ENCODE measurements around the gene GINS3.

The GINS3 gene

DNA sequence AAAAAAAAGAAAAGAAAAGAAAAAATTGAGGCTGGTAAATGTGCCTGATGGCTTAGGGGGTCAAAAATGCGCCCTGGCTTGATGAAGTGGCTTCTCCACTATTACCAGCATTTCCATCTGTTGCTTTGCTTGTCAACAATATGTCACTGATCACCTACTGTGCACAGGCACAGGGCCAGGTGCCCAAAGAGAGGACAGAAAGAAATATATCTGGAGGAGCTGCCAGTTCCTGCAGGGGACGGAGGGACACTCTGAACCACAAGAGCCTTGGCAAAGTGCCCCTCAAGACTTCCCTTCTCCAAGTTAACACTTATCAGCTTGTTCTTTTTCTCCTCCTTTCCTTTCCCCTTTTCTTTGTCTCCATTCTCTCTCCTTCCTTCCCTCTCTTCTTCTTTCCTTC is 34.7 kb downstream of the GINS3 start:
- Histone ChIP-seq H3K14ac (ENCODE audit: low read length) (no peak overlapping the region), H3K36me3 (replicated peaks in 1 of 2; ENCODE audit: control insufficient read depth in 2 of 2, insufficient read depth in 2 of 2, low read length in 2 of 2) (no peaks in the 10 kb centered on the region), H3K23ac (ENCODE audit: low read depth, low read length, poor library complexity) (no peak overlapping the region), H3K79me1 (ENCODE audit: low read depth, low read length) (no peaks in the 10 kb centered on the region), H2AFZ (ENCODE audit: low read length) (no peak overlapping the region), H3K4ac (ENCODE audit: low read length) (no peak overlapping the region), H2BK12ac (ENCODE audit: low read length) (no peak overlapping the region), H2BK120ac (ENCODE audit: low read depth, low read length) (no peak overlapping the region), H3K18ac (ENCODE audit: low read length) (no peak overlapping the region), H3K4me1 (ENCODE audit: control insufficient read depth in 2 of 2, insufficient read depth in 1 of 2, low read depth in 1 of 2, low read length in 2 of 2) (peaks cover 0 to 3% of the 10 kb centered on the region in 2 donors), H2BK5ac (ENCODE audit: low read length) (no peak overlapping the region), H2BK15ac (ENCODE audit: low read length) (no peak overlapping the region), H3K4me3 (ENCODE audit: low read length in 2 of 2) (no peak overlapping the region), H4K8ac (ENCODE audit: low read depth, low read length) (no peak overlapping the region), H2AK5ac (ENCODE audit: low read depth, low read length) (no peak overlapping the region), H4K91ac (ENCODE audit: low read depth, low read length, poor library complexity) (no peak overlapping the region), H3K27me3 (ENCODE audit: control insufficient read depth in 3 of 3, insufficient read depth in 3 of 3, low read depth in 1 of 3, low read length in 3 of 3) (peaks cover 0 to 44% (median 0%) of the 10 kb centered on the region in 3 experiments), H3K27ac (replicated peaks; ENCODE audit: low read length) (no peak overlapping the region), H3K9me3 (replicated peaks in 1 of 2; ENCODE audit: control insufficient read depth in 2 of 2, insufficient read depth in 1 of 2, low read depth in 1 of 2, low read length in 2 of 2) (no peaks in the 10 kb centered on the region), H3K4me2 (ENCODE audit: insufficient read depth, low read length, poor library complexity, severe bottlenecking) (no peak overlapping the region), H3K9ac (ENCODE audit: low read depth, low read length, poor library complexity) (no peak overlapping the region)
- no CpG with 5 or more reads among the region's 2 CpGs for WGBS, 2 donors (ENCODE audit: extremely low coverage in 2 of 2, insufficient read length in 2 of 2, insufficient replicate concordance in 1 of 2)
- no peak for DNase-seq (ENCODE audit: low spot score)

DNA sequence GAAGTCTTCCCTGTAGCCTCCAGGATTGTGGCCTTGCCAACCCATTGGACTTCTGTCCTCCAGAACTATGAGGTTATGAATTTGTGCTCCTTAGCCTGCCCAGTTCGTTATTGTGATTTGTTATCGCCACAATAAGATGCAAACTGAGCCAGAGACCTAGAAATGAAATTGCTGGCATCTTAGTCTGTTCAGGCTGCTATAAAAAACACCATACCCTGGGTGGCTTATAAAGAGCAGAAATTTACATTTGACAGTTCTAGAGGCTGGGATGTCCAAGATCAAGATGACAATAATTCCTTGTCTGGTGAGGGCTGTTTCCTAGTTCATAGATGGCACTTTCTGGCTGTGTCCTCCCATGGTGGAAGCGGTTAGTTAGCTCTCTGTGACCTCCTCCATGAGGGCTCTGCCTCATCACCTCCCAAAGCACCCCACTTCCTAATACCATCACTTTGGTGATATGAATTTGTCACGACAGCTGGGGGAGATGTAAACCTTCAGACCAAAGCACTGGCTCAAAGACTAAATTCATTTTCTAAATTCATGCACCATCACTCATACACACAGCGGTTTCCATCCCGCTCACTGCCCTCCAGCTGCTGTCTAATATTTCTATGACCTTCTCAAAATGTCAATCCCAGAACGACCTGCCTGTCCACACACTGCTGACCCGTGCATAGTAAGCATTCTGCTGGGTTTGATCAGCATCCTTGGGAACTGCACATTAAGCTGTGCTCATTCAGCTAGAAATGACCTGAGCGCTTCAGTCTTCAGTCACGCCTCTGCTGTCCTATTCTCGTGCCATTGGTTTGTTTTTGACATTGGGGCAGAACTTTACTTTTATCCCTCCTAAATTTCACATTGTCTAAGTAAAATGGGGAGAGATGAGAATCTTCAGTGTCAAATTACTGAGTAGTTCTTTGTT is 36.6 kb downstream of the GINS3 start:
- H3K9ac ChIP-seq (ENCODE audit: low read depth, low read length, poor library complexity), result no peak overlapping the region
- peak overlapping the region; percentile 23 for H3K18ac ChIP-seq (ENCODE audit: low read length)
- peak overlapping the region; percentile 9 for H4K91ac ChIP-seq (ENCODE audit: low read depth, low read length, poor library complexity)
- no peaks in the 10 kb centered on the region for H3K9me3 ChIP-seq (replicated peaks in 1 of 2; ENCODE audit: control insufficient read depth in 2 of 2, insufficient read depth in 1 of 2, low read depth in 1 of 2, low read length in 2 of 2)
- H3K4ac ChIP-seq (ENCODE audit: low read length), result no peak overlapping the region
- no peak overlapping the region for H2BK5ac ChIP-seq (ENCODE audit: low read length)
- no peak overlapping the region for H3K4me3 ChIP-seq (ENCODE audit: low read length in 2 of 2)
- no peak overlapping the region for H3K23ac ChIP-seq (ENCODE audit: low read depth, low read length, poor library complexity)
- H2BK120ac ChIP-seq (ENCODE audit: low read depth, low read length), result no peak overlapping the region
- H3K27me3 ChIP-seq (ENCODE audit: control insufficient read depth in 3 of 3, insufficient read depth in 3 of 3, low read depth in 1 of 3, low read length in 3 of 3), result peaks cover 0 to 50% (median 0%) of the 10 kb centered on the region in 3 experiments
- H2AFZ ChIP-seq (ENCODE audit: low read length), result no peak overlapping the region
- H3K4me1 ChIP-seq (ENCODE audit: control insufficient read depth in 2 of 2, insufficient read depth in 1 of 2, low read depth in 1 of 2, low read length in 2 of 2), result peaks cover 0 to 3% of the 10 kb centered on the region in 2 donors
- DNase-seq (ENCODE audit: low spot score), result no peak
- H2AK5ac ChIP-seq (ENCODE audit: low read depth, low read length), result no peak overlapping the region
- H3K14ac ChIP-seq (ENCODE audit: low read length), result no peak overlapping the region
- H2BK12ac ChIP-seq (ENCODE audit: low read length), result no peak overlapping the region
- no peak overlapping the region for H4K8ac ChIP-seq (ENCODE audit: low read depth, low read length)
- H2BK15ac ChIP-seq (ENCODE audit: low read length), result no peak overlapping the region
- no CpG with 5 or more reads among the region's 11 CpGs for WGBS, 2 donors (ENCODE audit: extremely low coverage in 2 of 2, insufficient read length in 2 of 2, insufficient replicate concordance in 1 of 2)
- H3K4me2 ChIP-seq (ENCODE audit: insufficient read depth, low read length, poor library complexity, severe bottlenecking), result no peak overlapping the region
- no peak overlapping the region for H3K27ac ChIP-seq (replicated peaks; ENCODE audit: low read length)
- H3K36me3 ChIP-seq (replicated peaks in 1 of 2; ENCODE audit: control insufficient read depth in 2 of 2, insufficient read depth in 2 of 2, low read length in 2 of 2), result no peaks in the 10 kb centered on the region
- no peaks in the 10 kb centered on the region for H3K79me1 ChIP-seq (ENCODE audit: low read depth, low read length)

DNA sequence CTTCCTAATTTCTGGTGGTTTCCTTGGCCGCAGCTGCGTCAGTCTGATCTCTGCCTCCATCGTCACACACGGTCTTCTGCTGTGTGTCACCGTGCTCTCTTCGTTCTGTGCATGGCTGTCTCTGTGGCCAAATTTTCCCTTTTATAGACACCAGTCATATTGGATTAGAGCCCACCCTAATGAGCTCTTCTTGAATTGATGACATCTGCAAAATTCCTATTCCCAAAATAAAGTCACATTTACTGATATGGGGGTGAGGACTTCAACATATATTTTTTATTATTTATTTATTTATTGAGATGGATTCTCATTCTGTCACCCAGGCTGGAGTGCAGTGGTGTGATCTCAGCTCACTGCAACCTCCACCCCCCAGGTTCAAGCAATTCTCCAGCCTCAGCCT is 38.4 kb downstream of the GINS3 start:
- H2AK5ac ChIP-seq (ENCODE audit: low read depth, low read length), result no peak overlapping the region
- no peaks in the 10 kb centered on the region for H3K79me1 ChIP-seq (ENCODE audit: low read depth, low read length)
- H3K4me2 ChIP-seq (ENCODE audit: insufficient read depth, low read length, poor library complexity, severe bottlenecking), result no peak overlapping the region
- H3K9me3 ChIP-seq (replicated peaks in 1 of 2; ENCODE audit: control insufficient read depth in 2 of 2, insufficient read depth in 1 of 2, low read depth in 1 of 2, low read length in 2 of 2), result no peaks in the 10 kb centered on the region
- H2BK120ac ChIP-seq (ENCODE audit: low read depth, low read length), result no peak overlapping the region
- H3K27me3 ChIP-seq (ENCODE audit: control insufficient read depth in 3 of 3, insufficient read depth in 3 of 3, low read depth in 1 of 3, low read length in 3 of 3), result peaks cover 0 to 45% (median 0%) of the 10 kb centered on the region in 3 experiments
- no peak overlapping the region for H2BK5ac ChIP-seq (ENCODE audit: low read length)
- peak overlapping the region; percentile 69 for H3K18ac ChIP-seq (ENCODE audit: low read length)
- no peak overlapping the region for H3K23ac ChIP-seq (ENCODE audit: low read depth, low read length, poor library complexity)
- no peak for DNase-seq (ENCODE audit: low spot score)
- no peak overlapping the region for H3K9ac ChIP-seq (ENCODE audit: low read depth, low read length, poor library complexity)
- no peak overlapping the region for H4K8ac ChIP-seq (ENCODE audit: low read depth, low read length)
- H3K4me3 ChIP-seq (ENCODE audit: low read length in 2 of 2), result no peak overlapping the region
- no peak overlapping the region for H3K4ac ChIP-seq (ENCODE audit: low read length)
- no peak overlapping the region for H2BK12ac ChIP-seq (ENCODE audit: low read length)
- H2AFZ ChIP-seq (ENCODE audit: low read length), result no peak overlapping the region
- no peak overlapping the region for H3K14ac ChIP-seq (ENCODE audit: low read length)
- no peak overlapping the region for H3K27ac ChIP-seq (replicated peaks; ENCODE audit: low read length)
- H2BK15ac ChIP-seq (ENCODE audit: low read length), result no peak overlapping the region
- no CpG with 5 or more reads among the region's 6 CpGs for WGBS, 2 donors (ENCODE audit: extremely low coverage in 2 of 2, insufficient read length in 2 of 2, insufficient replicate concordance in 1 of 2)
- H3K36me3 ChIP-seq (replicated peaks in 1 of 2; ENCODE audit: control insufficient read depth in 2 of 2, insufficient read depth in 2 of 2, low read length in 2 of 2), result no peaks in the 10 kb centered on the region
- H3K4me1 ChIP-seq (ENCODE audit: control insufficient read depth in 2 of 2, insufficient read depth in 1 of 2, low read depth in 1 of 2, low read length in 2 of 2), result peaks cover 0 to 3% of the 10 kb centered on the region in 2 donors
- H4K91ac ChIP-seq (ENCODE audit: low read depth, low read length, poor library complexity), result no peak overlapping the region

GRCh38 chr16:58433569-58433951 is 41.3 kb downstream of the GINS3 start:
- no CpG with 5 or more reads among the region's 4 CpGs for WGBS, 2 donors (ENCODE audit: extremely low coverage in 2 of 2, insufficient read length in 2 of 2, insufficient replicate concordance in 1 of 2)
- Histone ChIP-seq H3K4ac (ENCODE audit: low read length) (no peak overlapping the region), H3K23ac (ENCODE audit: low read depth, low read length, poor library complexity) (no peak overlapping the region), H2AFZ (ENCODE audit: low read length) (no peak overlapping the region), H2BK120ac (ENCODE audit: low read depth, low read length) (no peak overlapping the region), H3K4me2 (ENCODE audit: insufficient read depth, low read length, poor library complexity, severe bottlenecking) (no peak overlapping the region), H3K27ac (replicated peaks; ENCODE audit: low read length) (no peak overlapping the region), H3K9me3 (replicated peaks in 1 of 2; ENCODE audit: control insufficient read depth in 2 of 2, insufficient read depth in 1 of 2, low read depth in 1 of 2, low read length in 2 of 2) (peaks cover 0 to 2% of the 10 kb centered on the region in 2 donors), H4K8ac (ENCODE audit: low read depth, low read length) (no peak overlapping the region), H3K18ac (ENCODE audit: low read length) (no peak overlapping the region), H2BK12ac (ENCODE audit: low read length) (no peak overlapping the region), H2AK5ac (ENCODE audit: low read depth, low read length) (no peak overlapping the region), H3K79me1 (ENCODE audit: low read depth, low read length) (no peaks in the 10 kb centered on the region), H2BK5ac (ENCODE audit: low read length) (no peak overlapping the region), H3K27me3 (ENCODE audit: control insufficient read depth in 3 of 3, insufficient read depth in 3 of 3, low read depth in 1 of 3, low read length in 3 of 3) (peaks cover 0 to 25% (median 0%) of the 10 kb centered on the region in 3 experiments), H4K91ac (ENCODE audit: low read depth, low read length, poor library complexity) (no peak overlapping the region), H2BK15ac (ENCODE audit: low read length) (no peak overlapping the region), H3K14ac (ENCODE audit: low read length) (no peak overlapping the region), H3K4me3 (ENCODE audit: low read length in 2 of 2) (no peak overlapping the region), H3K36me3 (replicated peaks in 1 of 2; ENCODE audit: control insufficient read depth in 2 of 2, insufficient read depth in 2 of 2, low read length in 2 of 2) (no peaks in the 10 kb centered on the region), H3K4me1 (ENCODE audit: control insufficient read depth in 2 of 2, insufficient read depth in 1 of 2, low read depth in 1 of 2, low read length in 2 of 2) (peaks cover 0 to 3% of the 10 kb centered on the region in 2 donors), H3K9ac (ENCODE audit: low read depth, low read length, poor library complexity) (no peak overlapping the region)
- no peak for DNase-seq (ENCODE audit: low spot score)
